ENCODE measurements around the gene CYP46A1.

GRCh38 chr14:99687284-99688209, 3.4 kb downstream of the CYP46A1 start:
- TF ChIP-seq SPI1 (IDR thresholded peaks at IDR 0.05; ENCODE audit: low read depth, low read length) (no peak), POLR2AphosphoS5 (IDR thresholded peaks at IDR 0.05; ENCODE audit: low read depth, low read length) (no peak), POLR2A (IDR thresholded peaks at IDR 0.05; ENCODE audit: low read depth, low read length) (no peak), TAF1 (IDR thresholded peaks at IDR 0.05; ENCODE audit: low read depth, low read length) (no peak), PAX5 (IDR thresholded peaks at IDR 0.05; ENCODE audit: insufficient read depth, low read length, severe bottlenecking) (no peak), POU2F2 (IDR thresholded peaks at IDR 0.05; ENCODE audit: low read depth, low read length) (no peak)
